Measurements from ENCODE around the gene NOB1.

The NOB1 gene

GRCh38 chr16:69744363-69745231, 10.1 kb downstream of the NOB1 start:
- H4K91ac ChIP-seq (ENCODE audit: low read depth, low read length, poor library complexity), result no peak overlapping the region
- H3K36me3 ChIP-seq (replicated peaks in 1 of 2; ENCODE audit: control insufficient read depth in 2 of 2, insufficient read depth in 2 of 2, low read length in 2 of 2), result peaks cover 69 to 97% of the 10 kb centered on the region in 2 donors
- H2BK120ac ChIP-seq (ENCODE audit: low read depth, low read length), result no peak overlapping the region
- H3K4me3 ChIP-seq (ENCODE audit: low read length in 2 of 2), result no peak overlapping the region
- no peaks in the 10 kb centered on the region for H3K27me3 ChIP-seq (ENCODE audit: control insufficient read depth in 3 of 3, insufficient read depth in 3 of 3, low read depth in 1 of 3, low read length in 3 of 3)
- H3K4ac ChIP-seq (ENCODE audit: low read length), result no peak overlapping the region
- no peak overlapping the region for H2BK12ac ChIP-seq (ENCODE audit: low read length)
- H3K23ac ChIP-seq (ENCODE audit: low read depth, low read length, poor library complexity), result no peak overlapping the region
- no peak overlapping the region for H3K18ac ChIP-seq (ENCODE audit: low read length)
- no peak overlapping the region for H4K8ac ChIP-seq (ENCODE audit: low read depth, low read length)
- peaks cover 2% of the 10 kb centered on the region for H3K79me1 ChIP-seq (ENCODE audit: low read depth, low read length)
- no peaks in the 10 kb centered on the region for H3K9me3 ChIP-seq (replicated peaks in 1 of 2; ENCODE audit: control insufficient read depth in 2 of 2, insufficient read depth in 1 of 2, low read depth in 1 of 2, low read length in 2 of 2)
- no peak overlapping the region for H2AK5ac ChIP-seq (ENCODE audit: low read depth, low read length)
- DNase-seq (ENCODE audit: low spot score), result no peak
- H2AFZ ChIP-seq (ENCODE audit: low read length), result no peak overlapping the region
- H3K4me2 ChIP-seq (ENCODE audit: insufficient read depth, low read length, poor library complexity, severe bottlenecking), result no peak overlapping the region
- H3K14ac ChIP-seq (ENCODE audit: low read length), result no peak overlapping the region
- H3K27ac ChIP-seq (replicated peaks; ENCODE audit: low read length), result no peak overlapping the region
- peak overlapping the region; percentile 13 for H3K9ac ChIP-seq (ENCODE audit: low read depth, low read length, poor library complexity)
- no peaks in the 10 kb centered on the region for H3K4me1 ChIP-seq (ENCODE audit: control insufficient read depth in 2 of 2, insufficient read depth in 1 of 2, low read depth in 1 of 2, low read length in 2 of 2)
- H2BK15ac ChIP-seq (ENCODE audit: low read length), result no peak overlapping the region
- no CpG with 5 or more reads among the region's 35 CpGs for WGBS, 2 donors (ENCODE audit: extremely low coverage in 2 of 2, insufficient read length in 2 of 2, insufficient replicate concordance in 1 of 2)
- no peak overlapping the region for H2BK5ac ChIP-seq (ENCODE audit: low read length)

GRCh38 chr16:69741951-69742904, 12.5 kb downstream of the NOB1 start:
- Histone ChIP-seq H3K27me3 (ENCODE audit: control insufficient read depth in 3 of 3, insufficient read depth in 3 of 3, low read depth in 1 of 3, low read length in 3 of 3) (no peaks in the 10 kb centered on the region), H3K23ac (ENCODE audit: low read depth, low read length, poor library complexity) (no peak overlapping the region), H2AK5ac (ENCODE audit: low read depth, low read length) (no peak overlapping the region), H2BK120ac (ENCODE audit: low read depth, low read length) (no peak overlapping the region), H3K4me1 (ENCODE audit: control insufficient read depth in 2 of 2, insufficient read depth in 1 of 2, low read depth in 1 of 2, low read length in 2 of 2) (no peaks in the 10 kb centered on the region), H2BK15ac (ENCODE audit: low read length) (no peak overlapping the region), H3K27ac (replicated peaks; ENCODE audit: low read length) (no peak overlapping the region), H2AFZ (ENCODE audit: low read length) (no peak overlapping the region), H3K14ac (ENCODE audit: low read length) (no peak overlapping the region), H3K4ac (ENCODE audit: low read length) (no peak overlapping the region), H3K4me3 (ENCODE audit: low read length in 2 of 2) (no peak overlapping the region), H2BK12ac (ENCODE audit: low read length) (no peak overlapping the region), H3K9me3 (replicated peaks in 1 of 2; ENCODE audit: control insufficient read depth in 2 of 2, insufficient read depth in 1 of 2, low read depth in 1 of 2, low read length in 2 of 2) (no peaks in the 10 kb centered on the region), H3K9ac (ENCODE audit: low read depth, low read length, poor library complexity) (no peak overlapping the region), H3K4me2 (ENCODE audit: insufficient read depth, low read length, poor library complexity, severe bottlenecking) (no peak overlapping the region), H2BK5ac (ENCODE audit: low read length) (no peak overlapping the region), H4K8ac (ENCODE audit: low read depth, low read length) (no peak overlapping the region), H3K36me3 (replicated peaks in 1 of 2; ENCODE audit: control insufficient read depth in 2 of 2, insufficient read depth in 2 of 2, low read length in 2 of 2) (peaks cover 50 to 81% of the 10 kb centered on the region in 2 donors), H3K18ac (ENCODE audit: low read length) (no peak overlapping the region), H3K79me1 (ENCODE audit: low read depth, low read length) (no peaks in the 10 kb centered on the region), H4K91ac (ENCODE audit: low read depth, low read length, poor library complexity) (no peak overlapping the region)
- no CpG with 5 or more reads among the region's 41 CpGs for WGBS, 2 donors (ENCODE audit: extremely low coverage in 2 of 2, insufficient read length in 2 of 2, insufficient replicate concordance in 1 of 2)
- no peak for DNase-seq (ENCODE audit: low spot score)

GRCh38 chr16:69741519-69741918, 13.2 kb downstream of the NOB1 start:
- H2AFZ ChIP-seq (ENCODE audit: low read length), result no peak overlapping the region
- no peak overlapping the region for H3K9ac ChIP-seq (ENCODE audit: low read depth, low read length, poor library complexity)
- no peak overlapping the region for H4K8ac ChIP-seq (ENCODE audit: low read depth, low read length)
- H3K27ac ChIP-seq (replicated peaks; ENCODE audit: low read length), result no peak overlapping the region
- no peak overlapping the region for H2BK12ac ChIP-seq (ENCODE audit: low read length)
- H2BK15ac ChIP-seq (ENCODE audit: low read length), result no peak overlapping the region
- no peak overlapping the region for H2AK5ac ChIP-seq (ENCODE audit: low read depth, low read length)
- no peak overlapping the region for H4K91ac ChIP-seq (ENCODE audit: low read depth, low read length, poor library complexity)
- no peak overlapping the region for H3K14ac ChIP-seq (ENCODE audit: low read length)
- H3K36me3 ChIP-seq (replicated peaks in 1 of 2; ENCODE audit: control insufficient read depth in 2 of 2, insufficient read depth in 2 of 2, low read length in 2 of 2), result peaks cover 48 to 73% of the 10 kb centered on the region in 2 donors
- H2BK120ac ChIP-seq (ENCODE audit: low read depth, low read length), result no peak overlapping the region
- WGBS, 2 donors (ENCODE audit: extremely low coverage in 2 of 2, insufficient read length in 2 of 2, insufficient replicate concordance in 1 of 2), result no CpG with 5 or more reads among the region's 8 CpGs
- H3K4me1 ChIP-seq (ENCODE audit: control insufficient read depth in 2 of 2, insufficient read depth in 1 of 2, low read depth in 1 of 2, low read length in 2 of 2), result no peaks in the 10 kb centered on the region
- no peak overlapping the region for H2BK5ac ChIP-seq (ENCODE audit: low read length)
- H3K27me3 ChIP-seq (ENCODE audit: control insufficient read depth in 3 of 3, insufficient read depth in 3 of 3, low read depth in 1 of 3, low read length in 3 of 3), result no peaks in the 10 kb centered on the region
- H3K79me1 ChIP-seq (ENCODE audit: low read depth, low read length), result no peaks in the 10 kb centered on the region
- H3K9me3 ChIP-seq (replicated peaks in 1 of 2; ENCODE audit: control insufficient read depth in 2 of 2, insufficient read depth in 1 of 2, low read depth in 1 of 2, low read length in 2 of 2), result no peaks in the 10 kb centered on the region
- no peak overlapping the region for H3K4me3 ChIP-seq (ENCODE audit: low read length in 2 of 2)
- H3K18ac ChIP-seq (ENCODE audit: low read length), result no peak overlapping the region
- no peak overlapping the region for H3K4ac ChIP-seq (ENCODE audit: low read length)
- no peak overlapping the region for H3K4me2 ChIP-seq (ENCODE audit: insufficient read depth, low read length, poor library complexity, severe bottlenecking)
- DNase-seq (ENCODE audit: low spot score), result no peak
- H3K23ac ChIP-seq (ENCODE audit: low read depth, low read length, poor library complexity), result no peak overlapping the region

- Histone ChIP-seq H3K4me3 (ENCODE audit: low read length in 2 of 2) (no peak overlapping the region), H3K14ac (ENCODE audit: low read length) (no peak overlapping the region), H3K18ac (ENCODE audit: low read length) (no peak overlapping the region), H3K9ac (ENCODE audit: low read depth, low read length, poor library complexity) (no peak overlapping the region), H3K9me3 (replicated peaks in 1 of 2; ENCODE audit: control insufficient read depth in 2 of 2, insufficient read depth in 1 of 2, low read depth in 1 of 2, low read length in 2 of 2) (no peaks in the 10 kb centered on the region), H2BK5ac (ENCODE audit: low read length) (no peak overlapping the region), H2BK12ac (ENCODE audit: low read length) (no peak overlapping the region), H4K8ac (ENCODE audit: low read depth, low read length) (no peak overlapping the region), H2BK120ac (ENCODE audit: low read depth, low read length) (no peak overlapping the region), H3K4me2 (ENCODE audit: insufficient read depth, low read length, poor library complexity, severe bottlenecking) (no peak overlapping the region), H2AK5ac (ENCODE audit: low read depth, low read length) (no peak overlapping the region), H3K23ac (ENCODE audit: low read depth, low read length, poor library complexity) (no peak overlapping the region), H3K36me3 (replicated peaks in 1 of 2; ENCODE audit: control insufficient read depth in 2 of 2, insufficient read depth in 2 of 2, low read length in 2 of 2) (no peaks in the 10 kb centered on the region), H3K4me1 (ENCODE audit: control insufficient read depth in 2 of 2, insufficient read depth in 1 of 2, low read depth in 1 of 2, low read length in 2 of 2) (peaks cover 0 to 8% of the 10 kb centered on the region in 2 donors), H3K27ac (replicated peaks; ENCODE audit: low read length) (no peak overlapping the region), H2AFZ (ENCODE audit: low read length) (no peak overlapping the region), H2BK15ac (ENCODE audit: low read length) (no peak overlapping the region), H3K4ac (ENCODE audit: low read length) (no peak overlapping the region), H3K79me1 (ENCODE audit: low read depth, low read length) (no peaks in the 10 kb centered on the region), H4K91ac (ENCODE audit: low read depth, low read length, poor library complexity) (no peak overlapping the region), H3K27me3 (ENCODE audit: control insufficient read depth in 3 of 3, insufficient read depth in 3 of 3, low read depth in 1 of 3, low read length in 3 of 3) (no peaks in the 10 kb centered on the region)
- no CpG with 5 or more reads among the region's 6 CpGs for WGBS, 2 donors (ENCODE audit: extremely low coverage in 2 of 2, insufficient read length in 2 of 2, insufficient replicate concordance in 1 of 2)
- no peak for DNase-seq (ENCODE audit: low spot score)
Observed at GRCh38 chr16:69732101-69732500, 22.6 kb downstream of the NOB1 start.

Data from neuronal stem cell (in vitro differentiated cells).